ENCODE data around the gene KCNJ10. TPM values are rescaled to one million over a fixed set of nuclear protein-coding genes. Genes with fewer than 3 reads are reported as not detected.

Gene KCNJ10
- total RNA-seq, 1 donor from 2014 or later, result 0.04 TPM

DNA sequence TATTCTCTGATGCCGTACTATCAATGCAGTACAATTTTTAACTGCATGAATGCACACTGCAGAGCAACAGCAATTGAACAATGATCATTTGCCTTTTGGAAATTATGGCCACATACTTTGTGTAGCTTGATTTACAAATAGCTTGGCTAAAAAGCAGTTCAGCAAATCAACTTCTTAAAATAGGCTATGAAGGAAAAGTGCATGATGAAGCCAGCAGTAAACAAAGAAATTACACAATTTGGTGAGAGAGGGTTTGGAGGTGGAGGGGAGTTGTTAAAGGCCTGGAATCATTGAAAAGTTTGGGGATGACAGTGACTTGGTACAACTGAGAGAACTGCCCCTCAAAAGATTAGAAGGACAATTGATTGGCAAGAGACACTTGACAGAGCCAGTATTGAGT lies 44.6 kb downstream of the KCNJ10 start:
- no peak for DNase-seq (ENCODE audit: low read depth)

DNA sequence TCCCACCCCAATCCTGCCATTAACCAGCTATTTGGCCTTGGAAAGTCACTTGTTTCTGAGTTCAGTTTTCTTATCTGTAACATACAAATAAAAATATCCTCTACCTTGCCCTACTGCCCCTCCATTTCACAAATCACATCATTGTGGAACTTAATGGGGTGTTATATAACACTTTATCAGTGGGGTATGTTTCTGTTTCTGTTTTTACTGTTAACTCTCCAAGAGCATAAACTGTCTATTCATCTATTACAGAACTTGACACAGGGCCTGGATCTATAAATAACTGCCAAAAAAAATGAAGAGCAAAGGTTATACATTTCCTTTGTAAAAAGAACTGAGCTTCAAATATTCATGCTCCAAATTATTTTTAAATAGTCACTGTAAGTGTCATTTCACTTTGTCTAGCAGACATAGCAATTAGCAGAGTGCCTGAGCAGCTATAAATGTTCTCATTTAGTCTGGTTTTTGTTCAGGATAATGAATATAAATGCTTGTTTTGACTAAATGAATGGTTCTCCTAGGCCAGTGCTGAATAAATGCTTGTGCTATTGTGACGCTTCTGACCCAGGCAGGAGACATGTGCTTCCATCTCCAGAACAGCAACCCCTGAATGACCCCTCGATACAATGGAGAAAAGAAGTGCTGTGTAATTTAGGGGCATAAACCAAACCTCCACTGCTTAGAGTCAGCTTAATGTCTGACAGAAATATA lies 45.6 kb downstream of the KCNJ10 start:
- no peak for DNase-seq (ENCODE audit: low read depth)
- no peak overlapping the region for H3K4me3 ChIP-seq (ENCODE audit: low read depth, low read length)
- H3K36me3 ChIP-seq (ENCODE audit: control insufficient read depth, insufficient read depth, low read length), result no peaks in the 10 kb centered on the region
- no peaks in the 10 kb centered on the region for H3K27me3 ChIP-seq (ENCODE audit: control insufficient read depth, insufficient read depth, low read length)
- TF ChIP-seq, protein P1, sequence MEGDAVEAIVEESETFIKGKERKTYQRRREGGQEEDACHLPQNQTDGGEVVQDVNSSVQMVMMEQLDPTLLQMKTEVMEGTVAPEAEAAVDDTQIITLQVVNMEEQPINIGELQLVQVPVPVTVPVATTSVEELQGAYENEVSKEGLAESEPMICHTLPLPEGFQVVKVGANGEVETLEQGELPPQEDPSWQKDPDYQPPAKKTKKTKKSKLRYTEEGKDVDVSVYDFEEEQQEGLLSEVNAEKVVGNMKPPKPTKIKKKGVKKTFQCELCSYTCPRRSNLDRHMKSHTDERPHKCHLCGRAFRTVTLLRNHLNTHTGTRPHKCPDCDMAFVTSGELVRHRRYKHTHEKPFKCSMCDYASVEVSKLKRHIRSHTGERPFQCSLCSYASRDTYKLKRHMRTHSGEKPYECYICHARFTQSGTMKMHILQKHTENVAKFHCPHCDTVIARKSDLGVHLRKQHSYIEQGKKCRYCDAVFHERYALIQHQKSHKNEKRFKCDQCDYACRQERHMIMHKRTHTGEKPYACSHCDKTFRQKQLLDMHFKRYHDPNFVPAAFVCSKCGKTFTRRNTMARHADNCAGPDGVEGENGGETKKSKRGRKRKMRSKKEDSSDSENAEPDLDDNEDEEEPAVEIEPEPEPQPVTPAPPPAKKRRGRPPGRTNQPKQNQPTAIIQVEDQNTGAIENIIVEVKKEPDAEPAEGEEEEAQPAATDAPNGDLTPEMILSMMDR (IDR thresholded peaks at IDR 0.05; ENCODE audit: insufficient read depth, low read length, poor library complexity, severe bottlenecking), result no peak

More for the DNA sequence above, 44.6 kb downstream of the KCNJ10 start:
- no peaks in the 10 kb centered on the region for H3K36me3 ChIP-seq (ENCODE audit: control insufficient read depth, insufficient read depth, low read length)
- H3K4me3 ChIP-seq (ENCODE audit: low read depth, low read length), result no peak overlapping the region
- no peaks in the 10 kb centered on the region for H3K27me3 ChIP-seq (ENCODE audit: control insufficient read depth, insufficient read depth, low read length)
- TF ChIP-seq, protein P1 (IDR thresholded peaks at IDR 0.05; ENCODE audit: insufficient read depth, low read length, poor library complexity, severe bottlenecking), result no peak

DNA sequence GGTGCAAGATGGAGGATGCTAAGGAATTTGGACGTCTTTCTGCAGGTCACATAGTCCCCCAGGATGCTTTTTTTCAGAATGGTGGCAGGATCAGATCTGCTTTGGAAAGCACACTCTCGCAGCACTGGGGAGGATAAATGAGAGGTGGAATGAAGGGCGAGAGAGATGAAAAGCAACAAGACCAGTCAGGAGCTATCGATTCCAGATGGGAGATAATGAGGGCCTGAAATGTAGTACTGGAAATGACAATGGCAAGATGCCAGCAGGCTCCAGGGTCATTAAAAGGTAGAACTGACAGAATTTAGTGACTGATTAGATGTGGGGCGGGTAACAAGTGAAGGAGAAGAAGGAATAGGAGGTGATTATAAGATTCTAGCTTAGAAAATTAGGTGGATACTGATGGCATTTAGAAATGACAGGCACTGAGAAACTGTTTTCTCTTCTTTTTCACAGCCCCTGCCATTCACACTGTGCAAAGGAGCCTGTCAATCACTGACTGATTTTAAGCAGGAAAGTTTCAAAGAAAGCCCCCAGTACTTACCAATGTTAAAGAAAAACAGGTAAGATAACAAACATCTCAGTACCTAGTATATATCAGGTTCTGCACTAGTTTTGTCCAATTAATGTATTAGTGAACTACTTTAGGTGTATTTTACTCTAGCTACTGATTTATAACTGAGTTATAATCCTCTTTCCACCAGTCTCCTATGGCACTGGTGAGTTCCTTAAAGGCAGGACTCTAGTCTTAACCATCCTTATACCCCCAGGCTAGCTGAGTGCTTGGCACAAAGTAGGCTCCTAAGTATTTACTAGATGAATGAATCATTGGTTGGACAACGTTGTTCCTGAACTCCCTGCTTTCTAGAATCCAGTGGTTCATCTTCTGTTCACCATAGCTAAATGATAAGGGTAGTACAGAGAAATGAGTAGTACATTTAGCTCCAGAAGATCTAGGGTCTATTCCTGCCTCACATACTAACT lies 47.3 kb downstream of the KCNJ10 start:
- TF ChIP-seq, protein P1 (IDR thresholded peaks at IDR 0.05; ENCODE audit: insufficient read depth, low read length, poor library complexity, severe bottlenecking), result no peak

DNA sequence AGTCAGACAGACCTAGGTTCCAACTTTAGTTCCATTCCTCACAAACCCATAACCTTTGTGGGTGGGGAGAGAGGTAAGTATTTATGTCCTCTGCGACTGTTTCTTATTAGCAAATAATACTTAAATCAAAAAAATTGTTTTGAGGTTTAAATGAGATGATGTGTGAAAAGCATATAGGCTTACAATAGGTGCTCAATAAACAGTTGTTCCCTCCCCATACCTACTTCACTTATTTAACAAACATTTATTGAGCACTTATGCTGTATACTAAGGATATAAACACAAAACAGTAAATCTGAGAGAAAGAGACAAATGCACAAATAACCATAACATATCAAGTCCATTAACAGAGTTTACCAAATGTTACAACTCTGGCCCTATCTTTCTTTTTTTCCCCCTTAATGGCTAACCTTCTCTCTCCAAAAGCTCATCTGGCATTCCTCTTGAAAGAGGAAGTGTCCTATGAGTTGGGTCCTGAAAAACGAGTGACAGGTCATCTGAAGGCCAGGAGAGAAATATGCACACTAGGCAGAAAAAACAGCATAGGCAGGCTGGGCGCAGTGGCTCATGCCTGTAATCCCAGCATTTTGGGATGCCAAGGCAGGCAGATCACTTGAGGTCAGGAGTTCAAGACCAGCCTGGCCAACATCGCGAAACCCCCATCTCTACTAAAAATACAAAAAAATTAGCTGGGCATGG lies 48.4 kb downstream of the KCNJ10 start:
- DNase-seq (ENCODE audit: low read depth), result no peak
- no peaks in the 10 kb centered on the region for H3K27me3 ChIP-seq (ENCODE audit: control insufficient read depth, insufficient read depth, low read length)
- H3K4me3 ChIP-seq (ENCODE audit: low read depth, low read length), result no peak overlapping the region
- no peaks in the 10 kb centered on the region for H3K36me3 ChIP-seq (ENCODE audit: control insufficient read depth, insufficient read depth, low read length)
- TF ChIP-seq, protein P1 (IDR thresholded peaks at IDR 0.05; ENCODE audit: insufficient read depth, low read length, poor library complexity, severe bottlenecking), result no peak

More for the DNA sequence above, 47.3 kb downstream of the KCNJ10 start:
- Histone ChIP-seq H3K4me3 (ENCODE audit: low read depth, low read length) (no peak overlapping the region), H3K27me3 (ENCODE audit: control insufficient read depth, insufficient read depth, low read length) (no peaks in the 10 kb centered on the region), H3K36me3 (ENCODE audit: control insufficient read depth, insufficient read depth, low read length) (no peaks in the 10 kb centered on the region)
- DNase-seq (ENCODE audit: low read depth), result no peak

DNA sequence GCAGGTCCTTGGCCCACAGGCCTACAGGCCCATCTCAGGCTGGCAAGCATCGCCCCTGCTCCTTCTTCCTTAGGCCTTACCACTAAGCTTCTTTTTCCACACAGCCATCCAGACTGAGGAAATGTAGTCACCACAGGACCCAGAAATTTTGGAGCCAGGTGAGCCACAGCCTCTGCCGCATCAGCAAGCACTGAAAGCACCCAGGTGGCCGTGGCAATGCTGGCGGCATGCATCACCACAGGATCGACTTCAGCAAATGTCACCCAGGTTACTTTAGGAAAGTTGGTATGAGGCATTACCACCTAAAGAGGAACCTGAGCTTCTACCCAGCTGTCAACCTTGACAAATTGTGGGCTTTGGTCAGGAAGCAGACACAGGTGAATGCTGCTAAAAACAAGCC lies 49.8 kb downstream of the KCNJ10 start:
- H3K4me3 ChIP-seq (ENCODE audit: low read depth, low read length), result no peak overlapping the region
- no peaks in the 10 kb centered on the region for H3K36me3 ChIP-seq (ENCODE audit: control insufficient read depth, insufficient read depth, low read length)
- TF ChIP-seq, protein P1 (IDR thresholded peaks at IDR 0.05; ENCODE audit: insufficient read depth, low read length, poor library complexity, severe bottlenecking), result no peak
- no peak for DNase-seq (ENCODE audit: low read depth)
- no peaks in the 10 kb centered on the region for H3K27me3 ChIP-seq (ENCODE audit: control insufficient read depth, insufficient read depth, low read length)

Data from kidney epithelial cell (primary cell).